Stimulated activated CD4-positive, alpha-beta T cell treated with anti-CD3 and anti-CD28 coated beads, TNF-alpha, amount 100 ng/mL, for 4 hours (primary cell): ENCODE measurements around the gene C1QTNF5.
A peak's percentile ranks its signal among the peaks of the same experiment; 100 is the strongest.

Experiments
- DNase-seq, 3 experiments: peaks; one replicate each; pipeline ENCODE4 v3.0.0-alpha.2; 2020; ENCODE audit warnings: low read depth in 3 of 3

Gene C1QTNF5

DNA sequence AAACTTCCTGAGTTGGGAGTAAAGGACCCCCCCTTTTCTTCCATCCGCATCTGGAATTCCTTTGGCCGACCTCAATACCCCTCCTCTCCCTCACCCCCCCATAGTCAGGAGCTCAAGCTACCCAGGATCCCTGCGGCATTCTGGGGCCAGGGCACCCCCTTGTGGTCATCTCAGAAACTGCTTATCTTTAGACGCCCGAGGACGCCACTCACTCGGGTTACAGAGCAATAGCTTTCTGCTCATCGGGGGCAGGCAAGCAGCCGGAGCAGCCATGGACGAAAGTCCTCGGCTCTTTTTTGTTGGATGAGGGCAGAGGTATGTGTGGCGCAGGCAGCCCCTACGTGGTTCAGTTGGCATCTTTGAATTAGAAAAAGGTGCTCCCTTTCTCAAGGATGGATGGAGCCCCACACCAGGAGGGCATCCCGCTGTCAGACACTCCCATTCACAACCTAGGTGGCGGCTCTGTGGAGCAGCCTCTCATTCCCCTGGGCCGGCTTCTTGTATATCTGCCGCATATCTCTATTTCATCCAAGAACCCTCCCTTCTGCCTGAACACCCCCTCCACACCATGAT lies 2.3 kb downstream of the C1QTNF5 start:
- DNase-seq = peak in 2 of 3 experiments; percentile 42 to 45

DNA sequence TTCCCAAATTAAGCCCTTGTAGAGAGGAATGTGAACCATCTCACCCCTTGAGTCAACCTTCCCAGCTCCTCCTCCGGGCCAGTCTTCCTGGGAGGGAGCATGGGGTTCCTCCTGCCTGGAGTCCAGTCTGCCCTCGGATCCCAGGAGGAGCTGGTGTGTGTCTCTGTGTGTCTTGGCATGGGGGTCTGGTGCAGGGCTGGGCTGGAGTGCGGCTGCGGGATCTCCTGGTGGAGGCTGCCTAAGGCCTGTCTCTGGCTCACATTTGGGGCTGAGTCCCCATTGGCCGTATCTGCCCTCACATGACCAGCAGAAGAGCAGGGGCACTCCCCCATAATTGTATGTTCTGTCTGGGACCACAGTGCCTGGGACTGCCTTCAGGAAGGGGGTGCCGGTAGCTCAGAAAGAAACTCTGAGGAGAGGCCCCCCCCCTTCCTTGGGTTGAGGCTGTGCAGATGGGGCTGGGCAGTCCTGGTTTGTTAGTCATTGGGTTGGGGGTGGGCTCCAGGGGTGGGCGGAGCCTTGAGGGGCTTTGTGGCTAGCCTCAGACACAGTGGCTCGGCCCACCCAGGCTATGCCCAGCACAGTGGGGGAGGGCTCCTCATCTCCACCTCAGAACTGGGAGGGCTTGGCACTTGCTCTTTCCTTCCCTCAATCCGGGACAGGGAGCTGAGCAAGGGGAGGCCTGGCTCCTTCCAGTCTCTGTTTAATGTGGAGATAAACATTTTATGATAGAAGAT lies 2.9 kb downstream of the C1QTNF5 start:
- DNase-seq = no peak

DNA sequence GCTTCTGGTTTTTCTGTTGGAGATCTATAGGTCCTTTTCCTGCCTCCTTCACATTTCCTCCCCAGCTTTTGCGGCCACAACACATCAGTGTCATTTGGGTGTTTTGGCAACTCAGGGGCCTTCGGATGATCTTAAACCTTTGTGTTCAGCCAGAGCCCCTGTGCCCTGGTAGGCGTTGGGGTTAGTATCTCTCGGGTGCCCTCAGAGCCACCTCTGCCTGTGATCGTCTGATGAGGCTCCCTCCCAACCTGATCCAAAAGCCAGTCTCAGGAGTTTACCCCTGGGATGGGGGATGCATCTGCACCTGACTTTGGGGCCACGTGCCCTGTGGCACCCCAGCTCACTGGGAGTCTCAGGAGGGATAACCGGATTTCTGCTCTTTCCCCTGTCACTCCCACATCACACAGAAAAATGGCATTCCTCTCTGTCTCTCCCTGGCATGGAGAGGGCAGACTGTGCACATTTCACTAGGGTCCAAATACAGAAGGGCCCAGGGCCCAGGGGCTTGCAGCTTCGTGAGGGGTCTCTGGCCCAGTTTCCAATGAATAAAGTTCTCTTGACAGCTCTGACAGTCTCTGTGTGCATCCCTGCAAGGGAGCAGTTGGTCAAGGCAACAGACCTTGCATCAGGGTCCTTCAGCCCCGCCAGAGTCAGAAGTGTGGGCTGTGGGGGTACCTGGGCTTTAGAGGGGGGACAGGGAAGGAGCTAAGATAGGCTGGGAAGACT lies 3.8 kb downstream of the C1QTNF5 start:
- no peak for DNase-seq

DNA sequence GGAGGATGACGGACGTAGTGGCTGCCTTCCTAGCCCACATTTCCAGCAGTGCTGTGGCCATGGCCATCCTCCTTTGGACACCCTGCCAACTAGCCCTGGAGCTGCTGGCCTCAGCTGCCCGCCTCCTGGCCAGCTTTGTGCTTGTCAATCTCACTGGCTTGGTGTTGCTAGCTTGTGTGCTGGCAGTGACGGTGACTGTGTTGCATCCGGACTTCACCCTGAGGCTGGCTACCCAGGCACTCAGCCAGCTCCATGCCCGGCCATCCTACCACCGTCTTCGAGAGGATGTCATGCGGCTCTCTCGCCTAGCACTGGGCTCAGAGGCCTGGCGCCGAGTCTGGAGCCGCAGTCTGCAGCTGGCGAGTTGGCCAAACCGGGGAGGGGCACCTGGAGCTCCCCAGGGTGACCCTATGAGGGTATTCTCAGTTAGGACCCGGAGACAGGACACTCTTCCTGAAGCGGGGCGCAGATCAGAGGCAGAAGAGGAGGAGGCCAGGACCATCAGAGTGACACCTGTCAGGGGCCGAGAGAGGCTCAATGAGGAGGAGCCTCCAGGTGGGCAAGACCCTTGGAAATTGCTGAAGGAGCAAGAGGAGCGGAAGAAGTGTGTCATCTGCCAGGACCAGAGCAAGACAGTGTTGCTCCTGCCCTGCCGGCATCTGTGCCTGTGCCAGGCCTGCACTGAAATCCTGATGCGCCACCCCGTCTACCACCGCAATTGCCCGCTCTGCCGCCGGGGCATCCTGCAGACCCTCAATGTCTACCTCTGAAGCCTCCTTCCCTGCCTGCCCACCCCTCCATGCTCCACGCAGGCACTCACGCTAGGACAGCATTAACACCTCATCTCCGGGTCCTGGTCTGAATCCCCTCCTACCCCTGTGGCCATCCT lies 4.8 kb downstream of the C1QTNF5 start:
- DNase-seq = no peak

DNA sequence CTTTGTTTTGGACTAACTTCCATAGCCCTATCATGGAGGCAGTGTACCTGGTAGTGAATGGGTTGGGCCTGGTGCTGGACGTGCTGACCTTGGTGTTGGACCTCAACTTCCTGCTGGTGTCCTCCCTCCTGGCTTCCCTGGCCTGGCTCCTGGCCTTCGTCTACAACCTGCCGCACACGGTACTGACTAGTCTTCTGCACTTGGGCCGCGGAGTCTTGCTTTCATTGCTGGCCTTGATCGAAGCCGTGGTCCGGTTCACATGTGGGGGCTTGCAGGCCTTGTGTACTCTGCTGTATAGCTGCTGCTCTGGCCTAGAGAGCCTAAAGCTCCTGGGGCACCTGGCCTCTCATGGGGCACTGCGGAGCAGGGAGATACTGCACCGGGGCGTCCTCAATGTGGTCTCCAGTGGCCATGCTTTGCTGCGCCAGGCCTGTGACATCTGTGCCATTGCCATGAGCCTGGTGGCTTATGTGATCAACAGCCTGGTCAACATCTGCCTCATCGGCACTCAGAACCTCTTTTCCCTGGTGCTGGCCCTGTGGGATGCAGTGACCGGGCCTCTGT lies 5.5 kb downstream of the C1QTNF5 start:
- DNase-seq = no peak

DNA sequence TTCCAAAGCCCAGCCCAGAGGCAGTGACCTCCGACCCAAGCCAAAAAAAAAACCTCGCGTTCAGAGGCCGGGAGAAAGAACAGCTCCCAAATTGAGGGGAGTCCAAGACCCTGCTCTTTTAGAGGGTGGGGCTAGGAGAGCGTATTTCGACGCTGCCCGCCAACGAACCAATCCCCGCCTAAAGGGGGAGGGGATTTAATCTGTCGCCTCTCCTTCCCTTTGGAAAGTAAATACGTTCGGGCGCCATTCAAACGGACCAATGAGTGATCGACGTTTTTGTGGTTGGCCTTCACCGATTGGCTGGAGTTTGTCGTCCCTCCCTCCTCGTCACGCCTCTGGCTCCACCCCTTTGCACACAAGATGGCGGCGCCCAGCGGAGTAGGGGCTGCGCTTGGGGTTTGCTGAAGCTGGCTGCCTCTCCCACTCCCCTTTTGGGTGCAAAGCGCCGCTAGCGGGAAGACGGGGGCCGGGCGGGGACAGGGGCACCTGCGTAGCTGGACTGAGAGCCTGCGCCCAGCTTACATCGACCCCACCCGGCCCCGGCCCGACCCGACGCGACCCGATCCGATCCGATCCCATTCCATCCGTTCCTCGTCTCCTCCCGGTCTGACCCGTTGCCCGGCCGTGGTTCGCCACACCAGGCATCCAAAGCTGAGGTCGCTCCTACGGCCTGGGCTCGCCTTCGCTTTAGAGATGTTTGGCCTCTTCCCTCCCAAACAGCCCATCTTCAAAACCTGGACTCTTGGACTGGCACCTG lies 6.3 kb downstream of the C1QTNF5 start, which contains the start of gene RNF26:
TSS of gene RNF26 (plus strand) at position 354 of the 757 bp plus-strand sequence. CDS start 596 bp downstream, outside the sequence.
- DNase-seq = peak; percentile 78 to 91 (median 88)

DNA sequence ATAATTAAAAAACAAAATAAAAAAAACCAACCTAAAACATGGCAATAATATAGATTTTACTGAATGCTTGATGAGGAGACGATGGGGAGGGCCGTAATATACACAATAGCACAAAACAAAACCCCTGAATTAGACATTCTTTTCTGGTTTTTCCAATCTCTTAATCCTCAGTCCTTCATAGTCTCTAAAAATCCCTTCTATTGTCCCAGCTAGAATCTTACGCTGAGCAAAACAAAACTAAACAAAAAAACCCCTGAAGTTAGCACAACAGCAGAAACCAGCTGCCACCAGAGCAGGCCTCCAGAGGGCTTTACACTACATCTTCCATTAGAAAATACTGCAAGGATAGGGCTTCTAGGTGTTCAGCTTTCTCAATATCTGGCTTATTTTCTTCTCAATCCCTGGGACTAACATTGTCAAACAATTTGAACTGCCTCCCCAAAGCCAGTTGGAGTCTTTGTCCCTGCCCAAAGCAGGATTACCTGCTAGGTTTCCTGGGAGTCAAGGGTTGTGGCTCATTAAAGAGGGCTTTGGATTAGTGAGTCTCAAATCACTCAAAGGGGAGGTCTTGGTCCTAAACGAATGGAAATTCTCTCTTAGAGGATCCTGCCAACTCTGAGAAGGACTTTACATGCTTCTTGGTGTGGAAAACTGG lies 8.4 kb downstream of the C1QTNF5 start:
- no peak for DNase-seq

DNA sequence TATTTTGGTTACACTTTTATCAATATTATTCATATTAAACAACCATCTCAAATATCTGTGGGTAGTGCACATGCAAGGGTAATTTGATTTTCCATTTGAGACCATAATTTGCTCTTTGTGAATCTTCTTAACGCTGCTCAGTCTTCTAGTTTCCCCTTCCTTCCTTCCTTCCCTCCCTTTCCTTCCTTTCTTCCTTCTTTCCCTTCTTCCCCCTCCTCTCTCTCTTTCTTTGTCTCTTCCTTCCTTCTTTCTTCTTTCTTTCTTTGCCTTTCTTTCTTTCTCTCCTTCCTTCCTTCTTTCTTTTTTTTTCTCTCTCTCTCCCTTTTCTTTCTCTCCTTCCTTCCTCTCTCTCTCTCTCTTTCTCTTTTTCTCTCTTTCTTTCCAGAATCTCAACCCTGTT lies 10.4 kb downstream of the C1QTNF5 start:
- no peak for DNase-seq

DNA sequence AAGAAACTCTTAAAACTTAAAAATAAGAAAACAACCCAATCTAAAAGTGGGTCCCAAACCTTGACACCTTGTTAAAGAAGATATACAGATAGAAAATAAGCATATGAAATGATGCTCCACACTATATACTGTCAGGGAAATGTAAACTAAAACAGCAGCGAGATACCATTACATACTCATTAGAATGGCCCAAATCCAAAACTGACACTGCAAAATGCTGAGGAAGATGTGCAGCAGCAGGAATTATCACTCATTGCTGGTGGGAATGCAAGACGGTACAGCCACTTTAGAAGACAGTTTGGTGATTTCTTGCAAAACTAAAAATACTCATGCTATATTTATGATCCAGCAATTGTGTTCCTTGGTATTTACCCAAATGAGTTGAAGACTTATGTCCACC lies 11.4 kb downstream of the C1QTNF5 start:
- no peak for DNase-seq

DNA sequence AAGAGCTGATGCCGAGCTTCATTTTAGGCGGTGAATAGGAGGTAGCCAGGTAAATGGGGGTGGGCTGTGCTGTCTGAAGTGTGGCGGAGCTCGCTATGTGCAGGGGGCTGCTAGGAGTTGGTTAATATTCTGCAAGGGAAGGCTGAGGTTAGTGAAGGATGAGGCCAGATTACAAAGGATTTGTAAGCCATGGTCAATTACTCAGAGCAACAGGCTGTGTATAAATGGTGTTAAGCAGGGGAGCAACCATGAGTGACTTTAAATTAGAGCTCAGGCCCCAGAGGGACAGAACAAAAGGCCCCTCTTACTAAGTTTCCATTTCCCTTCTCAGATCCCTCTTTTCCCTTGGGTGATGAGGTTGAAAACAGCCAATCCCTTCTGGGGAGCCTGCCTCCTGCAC lies 16.5 kb downstream of the C1QTNF5 start:
- no peak for DNase-seq

DNA sequence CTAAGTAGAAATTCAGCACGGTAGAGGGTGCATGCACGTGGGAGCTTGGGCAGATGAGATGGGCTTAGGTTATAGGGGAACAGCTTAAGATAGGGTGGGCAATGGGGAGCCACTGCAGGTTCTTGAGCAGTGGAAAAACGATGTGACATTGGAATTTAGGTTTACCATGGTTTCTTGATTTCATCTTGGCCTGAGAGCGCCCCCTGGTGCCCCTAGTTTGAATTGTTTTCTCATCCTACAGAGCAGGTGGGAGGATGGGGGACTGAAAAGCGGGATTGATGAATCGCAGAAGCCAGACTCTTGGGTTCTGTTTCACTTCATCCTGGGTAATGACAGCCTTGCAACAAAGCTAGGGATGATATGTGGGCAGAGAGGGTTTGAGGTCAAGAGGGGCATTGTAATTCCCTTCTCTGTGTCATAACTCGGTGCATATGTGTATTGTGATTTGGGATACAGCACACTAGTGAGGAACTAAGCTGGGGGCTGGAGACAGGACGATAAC lies 17.1 kb downstream of the C1QTNF5 start:
- DNase-seq = peak in 2 of 3 experiments; percentile 59 to 65

DNA sequence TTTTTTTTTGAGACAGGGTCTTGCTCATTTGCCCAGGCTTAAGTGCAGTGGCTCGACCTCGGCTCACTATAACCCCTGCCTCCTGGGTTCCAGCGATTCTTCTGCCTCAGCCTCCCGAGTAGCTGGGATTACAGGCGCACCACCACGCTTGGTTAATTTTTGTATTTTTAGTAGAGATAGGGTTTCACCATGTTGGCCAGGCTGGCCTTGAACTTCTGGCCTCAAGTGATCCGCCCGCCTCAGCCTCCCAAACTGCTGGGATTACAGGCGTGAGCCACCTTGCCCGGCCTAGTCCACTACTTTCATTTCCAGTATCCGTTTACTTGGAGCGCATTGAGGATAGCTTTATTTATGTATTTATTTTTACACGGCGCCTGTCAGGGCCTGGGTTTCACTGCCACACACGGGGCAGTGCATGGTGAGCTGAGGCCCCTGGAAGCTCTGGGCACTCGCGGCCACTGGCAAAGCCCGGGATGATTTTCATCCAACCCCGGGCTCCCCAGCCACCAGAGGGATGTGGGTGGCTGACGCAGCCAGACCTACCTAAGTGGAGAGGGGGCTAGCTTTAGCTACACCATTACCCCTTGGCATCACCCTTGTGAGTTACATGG lies 17.7 kb downstream of the C1QTNF5 start:
- no peak for DNase-seq

DNA sequence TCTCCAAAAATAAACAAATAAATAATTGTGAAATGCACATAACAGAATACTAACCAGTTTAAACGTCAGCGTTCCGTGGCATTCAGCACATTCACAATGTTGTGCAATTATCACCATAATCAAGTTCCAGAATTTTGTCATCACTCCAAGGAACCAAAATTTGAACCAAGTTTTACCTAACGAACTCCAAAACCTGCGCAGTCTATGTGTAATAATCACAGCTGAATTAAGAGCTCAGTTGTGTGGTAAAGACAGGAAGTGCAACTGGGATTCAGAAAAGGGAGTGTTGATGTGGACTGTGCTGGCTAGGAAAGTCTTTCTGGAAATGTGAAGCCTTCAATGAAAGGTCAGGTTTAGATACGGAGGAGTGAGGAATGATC lies 18.3 kb downstream of the C1QTNF5 start:
- DNase-seq = no peak

DNA sequence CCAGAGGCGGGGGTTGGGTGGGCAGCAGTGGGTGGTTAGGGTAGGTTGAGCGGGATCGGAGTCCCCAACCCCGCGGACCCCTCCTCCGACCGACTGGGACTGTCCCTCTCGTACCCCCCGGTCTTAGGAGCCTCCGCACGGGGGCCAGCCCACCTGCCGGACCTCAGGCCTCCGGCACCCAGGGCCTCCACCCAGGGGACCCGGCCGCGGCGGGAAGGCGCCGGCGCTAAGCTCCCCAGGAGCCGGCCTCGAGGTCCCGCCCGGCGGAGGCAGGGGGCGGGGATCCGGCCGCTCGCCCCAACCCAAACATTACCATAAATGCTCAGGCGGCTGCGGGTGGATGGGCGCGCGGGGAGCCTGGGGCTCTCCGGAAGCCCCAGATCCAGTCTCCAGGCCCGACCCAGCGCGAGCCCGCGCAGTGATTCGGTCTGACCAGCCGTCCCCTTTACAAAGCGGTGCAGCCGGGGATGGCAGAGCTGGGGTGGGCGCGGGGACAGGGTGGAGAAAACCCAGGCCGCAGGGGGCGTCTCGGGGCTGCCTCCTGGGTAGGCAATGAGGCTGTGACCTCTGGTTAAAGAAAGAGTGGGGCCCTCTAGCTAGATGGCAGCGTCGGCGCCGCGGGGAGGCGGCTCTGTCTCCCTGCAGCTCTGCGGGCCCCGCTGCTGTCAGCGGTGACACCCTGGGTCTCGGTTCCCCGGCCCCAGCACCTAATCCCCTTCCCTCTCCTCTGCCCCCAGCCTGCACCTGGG lies 19.7 kb downstream of the C1QTNF5 start:
- no peak for DNase-seq

DNA sequence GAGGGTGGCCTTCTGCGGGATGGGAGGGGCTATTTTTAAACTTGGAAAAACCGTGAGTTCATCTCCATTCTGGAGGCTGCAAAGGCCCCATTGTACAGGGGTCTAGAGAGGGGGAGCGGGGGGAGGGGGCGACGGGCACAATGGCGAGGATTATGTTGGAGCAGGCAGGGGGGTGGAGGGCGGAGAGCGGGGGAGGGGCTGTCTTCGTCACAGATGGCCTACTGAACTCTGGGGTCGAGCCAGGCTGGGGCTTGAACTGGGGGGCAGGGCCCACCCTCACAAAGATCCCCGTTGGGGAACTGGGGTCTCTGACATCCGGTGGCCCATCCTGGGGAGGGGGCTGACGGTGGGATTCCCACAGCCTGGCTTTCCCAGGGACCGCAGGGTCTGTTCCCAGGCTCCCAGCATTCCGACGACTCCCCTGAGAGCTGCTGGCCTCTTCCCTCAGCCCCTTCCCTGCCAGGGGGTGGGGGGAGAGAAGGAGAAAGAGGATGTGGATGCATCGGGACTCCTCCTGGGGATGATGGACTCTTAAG lies 20.4 kb downstream of the C1QTNF5 start:
- DNase-seq = no peak

DNA sequence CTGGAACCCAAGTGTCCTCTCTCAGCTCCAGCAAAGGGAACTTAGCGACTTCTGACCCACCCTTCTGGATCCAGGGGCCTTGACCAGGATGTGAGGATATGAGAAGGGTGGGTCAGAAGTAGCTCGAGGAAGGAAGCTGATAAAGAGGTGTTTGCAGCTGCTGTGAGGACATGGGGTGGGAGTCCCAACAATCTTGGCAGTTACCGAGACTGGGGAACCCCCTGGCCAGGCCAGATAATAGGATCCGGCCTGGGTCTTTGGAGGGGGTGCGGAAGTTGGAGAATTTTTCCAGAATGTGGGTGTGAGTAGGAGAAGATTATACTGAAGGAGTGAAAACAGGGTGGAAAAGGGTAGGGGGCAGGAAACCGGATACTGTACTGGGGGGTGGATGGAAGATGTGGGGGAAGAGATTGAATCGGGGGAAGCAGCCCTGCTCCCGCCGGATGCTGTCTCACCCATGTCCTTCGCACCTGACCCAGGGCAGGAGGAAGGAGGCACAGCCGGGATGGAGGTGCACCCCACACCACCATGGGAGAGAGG lies 20.9 kb downstream of the C1QTNF5 start:
- DNase-seq = no peak

DNA sequence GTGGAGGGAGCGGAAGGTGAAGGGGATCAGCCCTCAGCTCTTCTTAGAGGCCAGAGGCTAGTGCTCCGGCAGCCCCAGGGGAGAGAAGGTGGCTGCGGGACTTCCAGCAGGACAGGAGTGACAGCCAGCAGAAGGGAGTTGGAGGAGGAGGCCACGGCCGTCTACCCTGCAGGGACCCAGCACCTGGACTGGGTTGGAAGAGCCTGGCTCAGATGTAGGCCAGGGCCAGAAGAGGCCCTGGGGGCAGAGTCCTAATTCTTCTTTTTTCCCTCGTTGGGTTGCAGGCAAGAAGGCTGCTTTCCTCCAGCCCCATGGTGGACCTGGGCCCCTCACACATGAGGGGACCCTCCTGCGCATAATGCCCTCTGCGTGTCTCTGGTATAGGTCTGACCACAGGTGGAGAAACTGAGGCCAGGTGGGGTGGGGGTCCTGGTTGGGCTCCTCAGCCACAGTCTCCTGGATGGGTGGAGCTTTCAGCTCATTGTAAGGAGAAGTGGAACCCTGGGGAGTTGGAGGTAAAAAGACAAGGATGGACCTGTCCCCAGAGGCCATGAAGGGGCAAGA lies 21.5 kb downstream of the C1QTNF5 start:
- no peak for DNase-seq
